ENCODE results near the gene NTN1. TPM values are rescaled to one million over a fixed set of nuclear protein-coding genes. Genes with fewer than 3 reads are reported as not detected.

NTN1 gene
- total RNA-seq, 1 donor from 2014 or later = 0.41 TPM

GRCh38 chr17:9223531-9223930 is 202.2 kb downstream of the NTN1 start:
- no peaks in the 10 kb centered on the region for H3K36me3 Mint-ChIP-seq (ENCODE audit: low read depth)
- H3K9me3 Mint-ChIP-seq = no peaks in the 10 kb centered on the region
- no peak overlapping the region for H3K4me3 Mint-ChIP-seq (ENCODE audit: low read depth)
- intact Hi-C loops (cut with micrococcal nuclease) = no loop called here
- no peaks in the 10 kb centered on the region for H3K27me3 Mint-ChIP-seq (ENCODE audit: low read depth)
- no peaks in the 10 kb centered on the region for H3K4me1 Mint-ChIP-seq (ENCODE audit: low read depth)
- no peak overlapping the region for H3K27ac Mint-ChIP-seq
- DNase-seq (ENCODE audit: low spot score) = no peak

- no peak overlapping the region for H3K27ac Mint-ChIP-seq
- H3K4me1 Mint-ChIP-seq (ENCODE audit: low read depth) = no peaks in the 10 kb centered on the region
- H3K9me3 Mint-ChIP-seq = no peaks in the 10 kb centered on the region
Observed at GRCh38 chr17:9224485-9224884, 203.2 kb downstream of the NTN1 start.

GRCh38 chr17:9225305-9226101 is 204.2 kb downstream of the NTN1 start:
- no peak for DNase-seq (ENCODE audit: low spot score)
- Mint-ChIP-seq H3K9me3 (no peaks in the 10 kb centered on the region), H3K36me3 (ENCODE audit: low read depth) (no peaks in the 10 kb centered on the region), H3K4me1 (ENCODE audit: low read depth) (no peaks in the 10 kb centered on the region), H3K27ac (no peak overlapping the region), H3K27me3 (ENCODE audit: low read depth) (no peaks in the 10 kb centered on the region), H3K4me3 (ENCODE audit: low read depth) (no peak overlapping the region)
- intact Hi-C loops (cut with micrococcal nuclease) = no loop called here

More at GRCh38 chr17:9224485-9224884, 203.2 kb downstream of the NTN1 start:
- H3K27me3 Mint-ChIP-seq (ENCODE audit: low read depth) = no peaks in the 10 kb centered on the region
- intact Hi-C loops (cut with micrococcal nuclease) = no loop called here
- H3K36me3 Mint-ChIP-seq (ENCODE audit: low read depth) = no peaks in the 10 kb centered on the region
- H3K4me3 Mint-ChIP-seq (ENCODE audit: low read depth) = no peak overlapping the region
- no peak for DNase-seq (ENCODE audit: low spot score)

GRCh38 chr17:9226130-9226793 is 205.0 kb downstream of the NTN1 start:
- H3K9me3 Mint-ChIP-seq = no peaks in the 10 kb centered on the region
- H3K36me3 Mint-ChIP-seq (ENCODE audit: low read depth) = no peaks in the 10 kb centered on the region

DNA sequence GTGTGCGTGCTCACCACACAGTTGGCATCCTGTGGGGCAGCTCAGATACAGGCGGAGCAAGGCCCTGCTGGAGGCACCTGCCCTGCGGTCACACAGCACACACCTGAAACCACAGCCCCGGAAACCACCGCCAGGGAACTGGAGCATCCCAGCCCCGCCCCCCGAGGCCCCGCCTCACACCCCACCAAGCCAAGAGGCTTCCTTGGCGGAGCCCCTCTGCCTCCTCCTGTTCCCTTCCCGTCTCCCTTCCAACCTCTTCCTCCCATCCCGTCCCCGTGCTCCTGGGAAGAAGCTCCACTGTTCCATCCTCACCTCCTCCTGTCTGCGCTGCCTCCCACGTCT is 205.5 kb downstream of the NTN1 start:
- no peak for DNase-seq (ENCODE audit: low spot score)
- intact Hi-C loops (cut with micrococcal nuclease) = no loop called here
- Mint-ChIP-seq H3K27me3 (ENCODE audit: low read depth) (no peaks in the 10 kb centered on the region), H3K9me3 (no peaks in the 10 kb centered on the region), H3K36me3 (ENCODE audit: low read depth) (no peaks in the 10 kb centered on the region), H3K27ac (no peak overlapping the region), H3K4me1 (ENCODE audit: low read depth) (no peaks in the 10 kb centered on the region), H3K4me3 (ENCODE audit: low read depth) (no peak overlapping the region)

More at GRCh38 chr17:9226130-9226793, 205.0 kb downstream of the NTN1 start:
- Mint-ChIP-seq H3K4me3 (ENCODE audit: low read depth) (no peak overlapping the region), H3K27ac (no peak overlapping the region), H3K27me3 (ENCODE audit: low read depth) (no peaks in the 10 kb centered on the region), H3K4me1 (ENCODE audit: low read depth) (no peaks in the 10 kb centered on the region)
- DNase-seq (ENCODE audit: low spot score) = no peak
- intact Hi-C loops (cut with micrococcal nuclease) = no loop called here

DNA sequence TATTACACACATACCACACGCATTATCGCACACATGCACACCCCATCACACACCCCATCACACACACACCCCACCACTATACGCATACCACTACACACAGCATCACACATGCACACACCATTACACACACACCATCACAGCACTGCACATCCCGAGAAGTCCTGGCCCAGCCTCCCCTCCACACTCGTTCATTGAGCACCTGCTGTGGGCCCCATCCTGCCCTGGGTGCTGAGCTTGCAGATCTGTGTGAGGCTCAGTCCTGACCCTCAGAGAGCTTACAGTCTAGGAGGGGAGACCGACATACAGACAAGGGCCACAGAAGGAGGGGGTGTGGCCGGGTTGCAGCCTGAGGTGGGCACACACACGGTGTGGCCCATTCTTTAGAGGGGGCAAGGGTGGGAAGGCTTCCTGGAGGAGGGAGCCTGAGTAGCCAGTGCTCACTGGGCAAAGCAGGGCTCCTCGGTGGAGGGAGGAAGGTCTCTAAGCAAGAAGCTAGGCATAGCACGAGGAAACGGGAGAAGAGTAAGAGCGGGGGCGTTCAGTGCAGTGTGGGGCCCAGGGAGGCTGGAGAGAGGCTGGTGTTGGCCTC is 206.6 kb downstream of the NTN1 start:
- H3K36me3 Mint-ChIP-seq (ENCODE audit: low read depth) = no peaks in the 10 kb centered on the region
- no peaks in the 10 kb centered on the region for H3K9me3 Mint-ChIP-seq
- no peak overlapping the region for H3K4me3 Mint-ChIP-seq (ENCODE audit: low read depth)
- no peaks in the 10 kb centered on the region for H3K4me1 Mint-ChIP-seq (ENCODE audit: low read depth)
- no peak for DNase-seq (ENCODE audit: low spot score)
- intact Hi-C loops (cut with micrococcal nuclease) = no loop called here
- H3K27ac Mint-ChIP-seq = no peak overlapping the region
- H3K27me3 Mint-ChIP-seq (ENCODE audit: low read depth) = no peaks in the 10 kb centered on the region

DNA sequence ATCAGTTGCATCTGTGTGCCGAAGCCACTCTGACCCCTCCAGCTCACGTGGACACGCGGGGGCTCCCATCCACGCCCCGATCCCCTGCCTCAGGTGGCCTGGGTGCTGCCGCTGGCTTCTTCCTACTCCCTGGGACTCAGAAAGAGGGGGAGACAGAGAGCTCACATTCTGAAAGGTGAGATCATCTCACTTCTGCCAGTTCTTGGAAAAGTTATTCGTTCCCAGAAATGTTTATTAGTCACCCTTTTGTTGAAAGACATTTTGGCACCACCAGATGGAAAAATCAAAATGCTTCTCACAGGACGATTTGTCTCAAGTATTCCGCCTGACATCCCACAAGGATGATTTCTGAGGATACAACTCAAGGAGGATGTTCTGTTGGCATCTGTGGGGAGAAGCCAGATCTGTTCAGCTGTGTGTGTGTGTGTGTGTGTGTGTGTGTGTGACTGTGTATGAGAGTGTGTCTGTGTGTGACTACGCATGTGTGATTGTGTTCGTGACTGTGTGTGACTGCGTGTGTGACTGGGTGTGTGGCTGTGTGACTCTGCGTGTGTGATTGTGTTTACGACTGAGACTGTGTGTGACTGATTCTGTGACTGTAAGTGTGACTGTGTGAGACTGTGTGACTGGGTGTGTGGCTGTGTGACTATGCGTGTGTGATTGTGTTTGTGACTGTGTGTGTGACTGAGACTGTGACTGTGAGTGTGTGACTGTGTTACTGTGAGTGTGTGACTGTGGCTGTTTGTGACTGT is 207.3 kb downstream of the NTN1 start:
- no peak overlapping the region for H3K4me3 Mint-ChIP-seq (ENCODE audit: low read depth)
- intact Hi-C loops (cut with micrococcal nuclease) = no loop called here
- DNase-seq (ENCODE audit: low spot score) = no peak
- H3K9me3 Mint-ChIP-seq = no peaks in the 10 kb centered on the region
- H3K27ac Mint-ChIP-seq = no peak overlapping the region
- H3K36me3 Mint-ChIP-seq (ENCODE audit: low read depth) = no peaks in the 10 kb centered on the region
- no peaks in the 10 kb centered on the region for H3K27me3 Mint-ChIP-seq (ENCODE audit: low read depth)
- no peaks in the 10 kb centered on the region for H3K4me1 Mint-ChIP-seq (ENCODE audit: low read depth)

GRCh38 chr17:9229160-9229825 is 208.0 kb downstream of the NTN1 start:
- Mint-ChIP-seq H3K36me3 (ENCODE audit: low read depth) (no peaks in the 10 kb centered on the region), H3K27ac (no peak overlapping the region), H3K9me3 (no peaks in the 10 kb centered on the region), H3K27me3 (ENCODE audit: low read depth) (no peaks in the 10 kb centered on the region), H3K4me1 (ENCODE audit: low read depth) (no peaks in the 10 kb centered on the region), H3K4me3 (ENCODE audit: low read depth) (no peak overlapping the region)
- no peak for DNase-seq (ENCODE audit: low spot score)
- intact Hi-C loops (cut with micrococcal nuclease) = no loop called here

DNA sequence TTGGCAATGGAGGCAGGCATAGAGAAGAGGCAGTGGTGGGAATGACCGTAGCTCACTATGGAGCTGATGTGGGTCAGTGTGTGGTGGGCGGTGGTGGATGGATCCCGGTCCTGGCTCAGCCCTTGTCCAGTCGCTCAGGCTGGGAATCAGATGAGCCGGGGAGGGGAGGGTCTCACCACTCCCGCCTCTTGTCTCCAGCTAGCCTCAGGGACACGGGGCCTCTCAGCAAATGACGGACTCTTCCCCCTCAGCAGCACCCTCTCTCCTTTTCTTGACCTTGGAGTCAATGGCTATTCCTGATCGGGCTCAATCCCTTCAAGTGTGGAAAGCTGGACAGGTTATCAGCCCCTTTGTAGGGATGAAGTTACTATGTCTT is 208.5 kb downstream of the NTN1 start:
- Mint-ChIP-seq H3K27ac (no peak overlapping the region), H3K9me3 (no peaks in the 10 kb centered on the region), H3K4me3 (ENCODE audit: low read depth) (no peak overlapping the region), H3K27me3 (ENCODE audit: low read depth) (no peaks in the 10 kb centered on the region), H3K4me1 (ENCODE audit: low read depth) (no peaks in the 10 kb centered on the region), H3K36me3 (ENCODE audit: low read depth) (no peaks in the 10 kb centered on the region)
- no peak for DNase-seq (ENCODE audit: low spot score)
- intact Hi-C loops (cut with micrococcal nuclease) = no loop called here

- Mint-ChIP-seq H3K4me1 (ENCODE audit: low read depth) (peaks cover 2% of the 10 kb centered on the region), H3K27me3 (ENCODE audit: low read depth) (no peaks in the 10 kb centered on the region), H3K9me3 (no peaks in the 10 kb centered on the region), H3K27ac (no peak overlapping the region), H3K4me3 (ENCODE audit: low read depth) (no peak overlapping the region), H3K36me3 (ENCODE audit: low read depth) (no peaks in the 10 kb centered on the region)
- intact Hi-C loops (cut with micrococcal nuclease) = no loop called here
- DNase-seq (ENCODE audit: low spot score) = no peak
Observed at GRCh38 chr17:9230346-9230745, 209.0 kb downstream of the NTN1 start.

DNA sequence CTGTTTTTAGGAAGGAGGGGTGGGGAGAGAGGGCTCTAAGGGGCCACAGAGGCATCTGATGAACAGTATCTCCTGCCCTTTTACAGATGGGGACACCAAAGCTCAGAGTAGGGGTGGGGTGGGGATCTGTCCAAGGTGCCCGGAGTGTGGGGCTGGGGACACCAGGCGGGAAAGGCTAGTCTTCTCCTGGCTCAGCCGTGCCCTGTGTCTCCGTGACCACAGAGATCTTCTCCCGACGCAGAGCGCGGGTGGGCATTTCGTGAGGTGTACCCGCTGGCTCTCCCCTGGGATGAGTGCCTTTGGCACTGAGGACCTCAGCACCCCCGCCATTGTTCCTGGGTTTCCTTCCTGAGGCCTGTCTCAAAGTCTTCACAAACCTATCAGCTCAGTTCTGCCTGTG is 209.6 kb downstream of the NTN1 start:
- Mint-ChIP-seq H3K27ac (no peak overlapping the region), H3K36me3 (ENCODE audit: low read depth) (no peaks in the 10 kb centered on the region), H3K9me3 (no peaks in the 10 kb centered on the region), H3K4me1 (ENCODE audit: low read depth) (peaks cover 2% of the 10 kb centered on the region), H3K27me3 (ENCODE audit: low read depth) (no peaks in the 10 kb centered on the region), H3K4me3 (ENCODE audit: low read depth) (no peak overlapping the region)
- intact Hi-C loops (cut with micrococcal nuclease) = no loop called here
- no peak for DNase-seq (ENCODE audit: low spot score)

GRCh38 chr17:9231449-9232154 is 210.3 kb downstream of the NTN1 start:
- no peak for DNase-seq (ENCODE audit: low spot score)
- no peak overlapping the region for H3K27ac Mint-ChIP-seq
- no peaks in the 10 kb centered on the region for H3K27me3 Mint-ChIP-seq (ENCODE audit: low read depth)
- intact Hi-C loops (cut with micrococcal nuclease) = no loop called here
- no peaks in the 10 kb centered on the region for H3K36me3 Mint-ChIP-seq (ENCODE audit: low read depth)
- H3K9me3 Mint-ChIP-seq = no peaks in the 10 kb centered on the region
- peaks cover 2% of the 10 kb centered on the region for H3K4me1 Mint-ChIP-seq (ENCODE audit: low read depth)
- H3K4me3 Mint-ChIP-seq (ENCODE audit: low read depth) = no peak overlapping the region
